HG03025 (cell line): Measurements from ENCODE around the gene SLC22A9.
"Not testable (repeated sequence)": the region's sequence is repeated elsewhere in the genome, so short reads cannot be mapped to it uniquely, and the experiment has no call there.

Source experiments
- ATAC-seq: cut with Tn5 transposase; IDR thresholded peaks from one replicate; pipeline ENCODE4 v1.9.1; 2021; ENCODE audit warnings: mild to moderate bottlenecking, moderate library complexity; ENCODE audit not compliant: unreplicated experiment, low FRiP score

SLC22A9 gene

DNA sequence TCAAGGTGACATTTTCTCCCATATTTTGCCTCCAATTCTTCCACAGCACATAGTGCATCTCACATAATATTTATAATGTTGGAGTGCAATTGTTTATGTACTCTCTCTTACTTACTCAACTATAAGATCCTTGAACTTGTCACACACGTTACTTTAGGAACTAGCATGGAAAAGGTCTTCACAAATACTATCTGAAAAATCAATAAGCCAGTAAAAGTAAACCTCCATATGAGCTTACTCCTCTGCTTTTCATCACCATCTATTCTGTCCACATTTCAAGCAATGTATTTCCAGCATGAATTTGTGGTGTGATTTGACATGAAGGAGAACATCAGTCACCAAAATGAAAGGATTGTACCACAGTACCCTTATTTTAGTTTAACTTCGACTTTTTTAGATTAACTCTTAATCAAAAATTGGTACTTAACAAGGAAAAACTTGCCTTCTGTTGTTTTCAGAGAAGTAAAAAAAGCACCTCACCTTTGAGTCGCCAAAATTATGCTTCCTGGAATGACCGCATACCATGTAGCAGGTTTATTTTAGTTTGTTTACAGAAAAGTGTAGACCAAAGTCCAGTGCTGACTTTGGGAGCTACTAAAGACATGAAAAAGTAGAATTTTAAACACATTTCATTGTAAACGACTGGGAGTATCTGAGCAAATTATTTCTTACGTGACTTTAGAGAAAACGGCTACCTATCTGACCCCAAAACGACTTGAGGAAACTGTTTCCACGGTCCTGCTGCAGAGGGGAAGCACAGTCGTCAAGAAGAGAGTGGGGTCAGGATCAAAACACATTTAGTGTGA is at the start of gene SLC22A9:
Gene SLC22A9 (plus strand): TSS at position 621 of the 806 bp plus-strand sequence. CDS start 272 bp downstream, outside the sequence.
- no peak for ATAC-seq

DNA sequence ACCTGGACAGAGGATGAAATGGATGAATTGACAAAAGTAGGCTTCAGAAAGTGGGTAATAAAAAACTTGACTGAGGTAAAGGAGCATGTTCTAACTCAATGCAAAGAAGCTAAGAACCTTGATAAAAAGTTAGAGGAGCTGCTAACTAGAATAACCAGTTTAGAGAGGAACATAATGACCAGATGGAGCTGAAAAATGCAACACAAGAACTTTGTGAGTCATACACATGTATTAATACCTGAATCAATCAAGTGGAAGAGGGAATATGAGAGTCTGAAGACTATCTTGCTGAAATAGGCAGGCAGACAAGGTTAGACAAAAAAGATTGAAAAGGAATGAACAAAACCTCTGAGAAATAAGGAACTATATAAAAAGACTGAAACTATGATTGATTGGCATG is 47.9 kb upstream of the SLC22A9 start:
- no peak for ATAC-seq

DNA sequence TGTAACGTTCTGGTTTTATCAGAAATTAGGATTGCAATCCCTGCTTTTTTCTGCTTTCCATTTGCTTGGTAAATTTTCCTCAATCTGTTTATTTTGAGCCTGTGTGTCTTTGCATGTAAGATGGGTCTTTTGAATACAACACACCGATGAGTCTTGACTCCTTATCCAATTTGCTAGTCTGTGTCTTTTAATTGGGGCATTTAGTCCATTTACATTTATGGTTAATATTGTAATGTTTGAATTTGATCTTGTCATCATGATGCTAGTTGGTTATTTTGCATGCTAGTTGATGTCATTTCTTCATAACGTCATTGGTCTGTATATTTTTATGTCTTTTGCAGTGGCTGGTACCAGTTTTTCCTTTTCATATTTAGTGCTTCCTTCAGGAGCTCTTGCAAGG is 34.5 kb upstream of the SLC22A9 start:
- ATAC-seq: not testable (repeated sequence)

DNA sequence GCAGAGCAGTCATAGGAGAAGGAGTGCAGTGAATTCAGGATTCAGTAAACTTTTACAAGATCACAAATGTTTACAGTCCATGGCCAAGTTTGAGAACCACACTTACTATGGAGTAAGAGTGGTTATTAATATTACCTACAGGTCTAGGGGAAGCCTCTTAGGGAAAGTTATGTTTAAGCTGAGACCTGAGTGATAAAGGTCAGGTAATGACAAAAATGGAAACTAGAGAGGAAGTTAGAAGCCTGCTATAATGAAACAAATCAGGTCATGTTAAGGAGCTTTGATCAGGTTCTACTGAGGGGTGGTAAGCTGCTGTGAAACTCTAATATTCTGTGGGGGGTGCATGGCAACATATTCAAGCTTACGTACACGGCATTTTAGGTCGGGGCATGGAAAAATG is 32.5 kb upstream of the SLC22A9 start:
- ATAC-seq: no peak

DNA sequence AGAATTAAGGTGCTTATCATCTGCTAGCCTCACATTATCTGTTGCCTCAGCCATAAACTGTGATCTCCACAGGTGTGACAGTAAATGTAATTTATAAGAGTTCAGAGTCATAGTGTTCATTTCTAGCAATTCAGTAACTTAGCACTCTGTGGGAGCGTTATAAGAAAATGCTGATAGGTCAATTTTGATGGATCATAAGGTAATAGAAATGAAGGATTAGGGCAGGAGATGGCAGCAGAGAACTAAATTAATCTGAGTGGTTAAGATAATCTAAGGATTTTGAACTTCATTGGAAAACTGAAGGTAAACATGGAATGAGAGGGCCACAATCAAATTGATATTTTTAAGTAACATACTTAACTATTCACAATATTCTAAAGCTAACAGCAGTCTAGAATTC is 26.5 kb upstream of the SLC22A9 start:
- no peak for ATAC-seq

DNA sequence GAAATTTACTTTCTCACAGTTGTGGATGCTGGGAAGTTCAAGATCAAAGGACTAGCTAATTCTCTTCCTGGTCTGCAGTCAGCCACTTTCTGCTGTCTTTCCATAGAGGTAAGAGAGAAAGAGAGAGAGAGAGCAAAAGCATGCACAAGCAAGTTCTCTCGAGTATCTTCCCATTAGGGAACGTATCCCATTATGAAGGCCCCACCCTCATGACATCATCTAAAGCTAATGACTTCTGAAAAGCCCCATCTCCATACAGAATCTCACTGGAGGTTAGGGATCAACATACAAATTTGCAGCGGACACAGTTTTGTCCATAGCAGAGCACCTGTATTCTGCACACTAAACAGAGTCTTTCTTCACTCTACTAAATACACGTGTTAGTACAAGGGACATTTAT is 17.4 kb upstream of the SLC22A9 start:
- no peak for ATAC-seq

DNA sequence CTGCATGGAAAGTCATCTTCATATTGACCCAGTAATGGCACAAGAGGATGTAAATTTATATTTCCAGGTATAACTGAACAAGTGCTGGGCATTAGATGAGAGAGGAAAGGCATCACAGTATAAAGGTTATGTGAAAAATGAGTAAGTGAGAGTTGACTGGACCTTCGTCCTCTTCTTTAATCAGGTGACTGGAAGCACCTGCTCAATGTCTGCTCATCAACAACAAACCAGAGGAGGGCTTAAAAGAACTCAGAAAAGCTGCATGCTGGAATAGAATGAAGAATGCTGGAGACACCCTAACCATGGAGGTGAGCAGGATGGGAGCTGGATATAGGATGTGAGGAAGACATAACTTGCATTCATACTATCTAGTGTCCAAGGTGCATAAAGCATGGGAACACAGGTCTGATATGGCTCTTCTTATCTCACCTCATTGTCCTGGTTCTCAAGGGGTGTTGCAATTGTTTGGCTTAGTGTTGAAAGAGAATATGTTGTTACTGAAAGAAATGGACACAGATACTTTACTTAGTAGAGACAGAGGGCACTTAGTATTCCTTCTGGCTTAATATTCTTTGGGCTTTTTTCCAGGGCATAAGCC is 7.3 kb upstream of the SLC22A9 start:
- ATAC-seq: no peak

DNA sequence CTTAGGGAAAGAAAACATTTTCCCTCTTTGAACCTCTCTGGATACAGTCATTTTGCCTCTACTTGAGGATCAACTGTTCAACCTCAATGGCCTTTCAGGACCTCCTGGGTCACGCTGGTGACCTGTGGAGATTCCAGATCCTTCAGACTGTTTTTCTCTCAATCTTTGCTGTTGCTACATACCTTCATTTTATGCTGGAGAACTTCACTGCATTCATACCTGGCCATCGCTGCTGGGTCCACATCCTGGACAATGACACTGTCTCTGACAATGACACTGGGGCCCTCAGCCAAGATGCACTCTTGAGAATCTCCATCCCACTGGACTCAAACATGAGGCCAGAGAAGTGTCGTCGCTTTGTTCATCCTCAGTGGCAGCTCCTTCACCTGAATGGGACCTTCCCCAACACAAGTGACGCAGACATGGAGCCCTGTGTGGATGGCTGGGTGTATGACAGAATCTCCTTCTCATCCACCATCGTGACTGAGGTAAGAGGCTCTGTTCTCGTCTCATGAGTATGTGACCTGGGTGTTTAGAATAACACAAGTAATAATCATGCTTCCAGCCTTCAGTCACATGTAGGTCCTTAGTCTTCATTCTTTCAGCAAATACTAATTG is 495 bp downstream of the SLC22A9 start:
- no peak for ATAC-seq

DNA sequence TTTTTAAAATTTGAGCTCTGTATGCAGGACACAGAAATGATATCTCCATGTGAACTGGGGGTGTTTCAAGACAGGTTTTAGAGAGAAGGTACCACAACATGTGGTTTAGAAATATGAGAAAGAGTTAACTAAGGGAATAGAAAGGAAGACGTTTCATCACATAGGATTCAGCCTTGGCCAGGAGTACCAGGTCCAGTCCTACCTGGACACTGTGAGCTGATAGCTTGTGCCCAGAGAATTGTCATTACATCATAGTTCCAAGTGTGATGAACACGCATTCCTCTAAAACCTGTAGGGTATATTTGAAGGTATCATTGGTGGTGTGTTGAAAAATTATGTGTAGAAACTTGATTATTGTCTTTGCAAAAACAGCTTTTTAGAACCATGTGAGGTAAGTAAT is 1.8 kb downstream of the SLC22A9 start:
- ATAC-seq: no peak

DNA sequence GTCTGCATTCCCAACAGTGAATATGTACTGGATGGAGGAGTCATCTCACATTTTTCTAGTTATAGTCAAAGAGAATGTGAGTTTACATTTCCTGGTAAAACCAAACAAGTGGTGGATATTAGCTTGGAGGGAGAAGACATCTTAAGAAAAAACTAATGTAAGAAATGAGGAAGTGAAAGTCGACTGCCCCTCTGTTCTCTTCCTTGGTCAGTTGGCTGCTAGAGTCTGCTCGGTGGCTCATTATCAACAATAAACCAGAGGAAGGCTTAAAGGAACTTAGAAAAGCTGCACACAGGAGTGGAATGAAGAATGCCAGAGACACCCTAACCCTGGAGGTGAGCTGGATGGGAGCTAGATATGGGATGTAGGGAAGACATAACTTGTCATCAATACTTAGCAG is 5.8 kb downstream of the SLC22A9 start:
- ATAC-seq: no peak

DNA sequence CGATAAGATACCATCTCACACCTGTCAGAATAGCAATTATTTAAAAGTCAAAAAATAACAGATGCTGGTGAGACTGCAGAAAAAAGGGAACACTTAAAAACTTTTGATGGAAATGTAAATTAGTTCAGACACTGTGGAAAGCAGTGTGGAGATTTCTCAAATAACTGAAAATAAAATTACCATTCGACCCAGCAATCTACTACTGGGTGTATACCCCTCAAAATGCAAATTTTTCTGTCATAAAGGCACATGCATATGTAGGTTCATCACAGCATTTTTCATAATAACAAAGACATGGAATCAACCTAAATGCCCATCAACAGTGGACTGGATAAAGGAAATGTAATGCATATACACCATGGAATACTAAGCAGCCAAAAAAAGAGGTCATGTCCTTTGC is 10.5 kb downstream of the SLC22A9 start:
- ATAC-seq: no peak

DNA sequence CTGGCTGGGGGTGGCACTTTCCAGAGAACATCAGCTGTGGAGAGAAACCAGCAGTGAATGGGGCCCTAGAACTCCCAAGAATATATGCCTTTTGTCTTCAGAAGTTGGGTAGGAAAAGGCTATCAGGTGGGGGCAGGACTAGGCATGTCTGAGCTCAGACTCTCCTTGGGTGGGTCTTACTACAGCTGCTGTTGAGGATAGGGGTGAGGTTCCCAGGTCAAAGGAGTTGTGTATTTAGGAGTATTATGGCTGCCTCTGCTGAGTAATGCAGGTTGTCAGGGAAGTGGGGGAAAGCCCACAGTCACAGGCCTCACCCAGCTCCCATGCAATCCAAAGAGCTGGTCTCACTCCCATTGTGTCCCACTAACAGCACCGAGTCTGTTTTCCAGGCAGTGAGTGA is 26.1 kb downstream of the SLC22A9 start:
- no peak for ATAC-seq

DNA sequence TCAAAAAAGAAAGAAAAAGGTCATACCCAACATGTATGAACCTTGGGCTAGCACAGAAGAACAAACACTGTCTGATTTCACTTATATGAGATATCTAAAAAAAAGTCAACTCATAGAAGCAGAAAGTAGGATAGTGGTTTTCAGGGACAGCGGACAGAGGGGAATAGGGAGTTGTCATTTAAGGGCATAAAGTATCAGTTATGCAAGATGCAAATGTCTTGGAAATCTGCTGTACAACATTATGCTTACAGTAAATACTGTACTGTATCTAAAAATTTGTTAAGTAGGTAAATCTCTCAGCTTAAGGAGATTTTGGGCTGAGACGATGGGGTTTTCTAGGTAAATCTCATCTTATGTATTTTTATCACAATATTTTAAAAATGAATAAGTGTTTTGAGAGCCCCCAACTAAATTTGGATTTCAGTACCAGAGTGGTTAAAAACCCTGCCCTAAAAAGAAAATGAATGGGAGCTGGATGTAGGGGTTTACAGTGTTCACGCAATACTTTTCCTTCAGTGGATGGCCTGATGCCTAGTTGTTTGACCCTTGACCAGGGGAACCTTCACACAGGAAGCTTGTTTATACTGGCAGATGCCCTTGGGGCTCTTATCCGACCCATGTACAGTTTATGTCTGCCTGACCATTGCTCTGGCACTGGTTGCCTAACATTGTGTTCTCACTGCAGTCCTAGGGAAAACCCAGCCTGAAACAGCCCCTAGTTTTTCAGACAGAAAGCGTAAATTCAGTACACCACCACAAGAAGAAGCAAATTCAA is 34.8 kb downstream of the SLC22A9 start:
- ATAC-seq: no peak

DNA sequence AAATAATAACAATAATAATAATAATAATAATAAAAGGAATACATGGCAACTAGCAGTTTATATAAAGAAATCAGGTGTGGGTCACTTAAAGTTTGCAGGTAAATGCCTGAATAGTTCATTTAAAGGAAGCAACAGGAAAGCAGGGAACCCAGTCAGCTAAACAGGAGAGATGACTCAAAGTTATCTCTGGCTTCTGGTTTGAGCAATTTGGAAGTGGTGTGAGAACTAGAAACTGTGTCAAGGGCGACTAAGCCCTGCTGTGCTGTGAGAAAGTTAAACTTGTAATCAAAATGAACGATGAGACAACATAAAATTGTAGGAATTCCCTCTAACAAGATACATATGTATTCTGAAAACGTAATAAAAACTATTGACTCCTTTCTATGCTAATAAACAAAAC is 35.5 kb downstream of the SLC22A9 start:
- no peak for ATAC-seq

DNA sequence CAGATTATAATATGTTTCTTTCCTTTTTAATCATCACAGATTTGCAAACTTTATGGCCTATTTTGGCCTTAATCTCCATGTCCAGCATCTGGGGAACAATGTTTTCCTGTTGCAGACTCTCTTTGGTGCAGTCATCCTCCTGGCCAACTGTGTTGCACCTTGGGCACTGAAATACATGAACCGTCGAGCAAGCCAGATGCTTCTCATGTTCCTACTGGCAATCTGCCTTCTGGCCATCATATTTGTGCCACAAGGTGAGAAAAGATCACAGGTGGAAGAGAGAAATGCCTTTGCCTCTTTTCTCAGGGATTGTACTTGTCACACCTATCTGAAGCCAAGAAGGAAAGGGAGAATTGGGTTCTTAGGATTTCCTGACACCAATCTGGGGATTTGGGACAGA is 36.9 kb downstream of the SLC22A9 start:
- no peak for ATAC-seq

DNA sequence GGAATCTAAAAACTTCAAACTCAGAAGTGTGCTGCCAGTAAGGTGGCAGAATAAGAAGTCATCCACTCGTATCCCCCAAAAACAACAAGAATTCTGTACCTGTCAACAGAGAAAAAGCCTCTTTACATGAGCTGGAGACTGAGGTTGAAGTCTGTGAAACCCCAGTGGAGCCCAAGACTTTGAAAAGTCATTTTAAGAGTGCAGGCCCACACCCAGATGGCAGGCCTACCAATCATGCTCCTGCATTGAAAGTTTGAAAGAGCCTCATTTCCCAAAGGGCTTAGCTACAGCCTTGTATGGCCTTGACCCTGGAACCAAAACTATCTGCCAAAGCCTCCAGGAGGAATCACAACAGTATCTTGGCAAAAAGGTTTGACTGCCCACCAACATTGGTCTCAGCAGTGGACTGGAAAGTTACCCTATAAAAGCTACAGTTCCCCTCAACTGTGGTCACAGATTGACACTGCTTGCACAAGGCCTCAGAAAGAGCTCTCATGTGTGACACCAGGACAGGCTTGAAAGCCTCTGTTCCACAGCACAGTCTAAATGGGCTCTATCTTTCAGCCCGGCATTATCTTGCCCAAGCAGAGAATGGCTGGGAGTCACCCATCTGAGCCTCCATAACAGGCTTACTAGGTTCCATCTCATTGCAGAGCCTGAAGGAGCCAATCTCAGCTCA is 47.7 kb downstream of the SLC22A9 start:
- ATAC-seq: no peak

DNA sequence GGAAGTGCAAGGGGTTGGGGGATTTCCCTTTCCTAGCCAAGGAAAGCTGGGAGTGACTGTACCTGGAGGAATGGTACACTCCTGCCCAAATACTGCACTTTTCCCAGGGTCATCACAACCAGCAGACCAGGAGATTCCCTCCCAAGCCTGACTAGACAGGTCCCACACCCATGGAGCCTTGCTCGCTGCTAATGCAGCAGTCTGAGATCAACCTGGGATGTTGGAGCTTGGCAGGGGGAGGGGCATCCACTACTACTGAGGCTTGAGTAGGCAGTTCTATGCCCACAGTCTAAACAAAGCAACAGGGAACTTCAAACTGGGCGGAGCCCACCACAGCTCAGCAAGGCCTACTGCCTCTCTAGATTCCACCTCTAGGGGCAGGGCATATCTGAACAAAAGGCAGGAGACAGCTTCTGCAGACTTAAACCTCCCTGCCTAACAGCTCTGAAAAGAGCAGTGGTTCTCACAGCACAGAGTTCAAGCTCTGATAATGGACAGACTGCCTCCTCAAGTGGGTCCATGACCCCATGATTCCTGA is 58.5 kb downstream of the SLC22A9 start:
- ATAC-seq: no peak

DNA sequence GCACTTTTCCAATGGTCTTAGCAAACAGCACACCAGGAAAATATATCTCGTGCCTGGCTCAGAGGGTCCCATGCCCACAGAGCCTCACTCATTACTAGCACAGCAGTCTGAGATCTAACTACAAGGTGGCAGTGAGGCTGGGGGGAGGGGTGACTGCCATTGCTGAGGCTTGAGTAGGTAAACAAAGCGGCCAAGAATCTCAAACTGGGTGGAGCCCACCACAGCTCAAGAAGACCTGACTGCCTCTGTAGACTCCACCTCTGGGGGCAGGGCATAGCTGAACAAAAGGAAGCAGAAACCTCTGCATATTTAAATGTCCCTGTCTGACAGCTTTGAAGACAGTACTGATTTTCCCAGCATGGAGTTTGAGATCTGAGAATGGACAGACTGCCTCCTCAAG is 61.1 kb downstream of the SLC22A9 start:
- not testable (repeated sequence) for ATAC-seq

DNA sequence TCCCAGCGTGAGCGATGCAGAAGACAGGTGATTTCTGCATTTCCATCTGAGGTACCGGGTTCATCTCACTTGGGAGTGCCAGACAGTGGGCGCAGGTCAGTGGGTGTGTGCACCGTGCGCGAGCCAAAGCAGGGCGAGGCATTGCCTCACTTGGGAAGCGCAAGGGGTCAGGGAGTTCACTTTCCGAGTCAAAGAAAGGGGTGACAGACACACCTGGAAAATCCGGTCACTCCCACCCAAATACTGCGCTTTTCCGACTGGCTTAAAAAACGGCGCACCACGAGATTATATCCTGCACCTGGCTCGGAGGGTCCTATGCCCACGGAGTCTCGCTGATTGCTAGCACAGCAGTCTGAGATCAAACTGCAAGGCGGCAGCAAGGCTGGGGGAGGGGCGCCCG is 65.8 kb downstream of the SLC22A9 start:
- not testable (repeated sequence) for ATAC-seq

DNA sequence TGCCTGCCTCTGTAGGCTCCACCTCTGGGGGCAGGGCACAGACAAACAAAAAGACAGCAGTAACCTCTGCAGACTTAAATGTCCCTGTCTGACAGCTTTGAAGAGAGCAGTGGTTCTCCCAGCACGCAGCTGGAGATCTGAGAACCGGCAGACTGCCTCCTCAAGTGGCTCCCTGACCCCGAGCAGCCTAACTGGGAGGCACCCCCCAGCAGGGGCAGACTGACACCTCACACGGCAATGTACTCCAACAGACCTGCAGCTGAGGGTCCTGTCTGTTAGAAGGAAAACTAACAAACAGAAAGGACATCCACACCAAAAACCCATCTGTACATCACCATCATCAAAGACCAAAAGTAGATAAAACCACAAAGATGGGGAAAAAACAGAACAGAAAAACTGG is 66.2 kb downstream of the SLC22A9 start:
- ATAC-seq: not testable (repeated sequence)
